T-helper 1 cell treated with Interleukin-12 subunit alpha and Interleukin-12 subunit beta and Interleukin-4 antibody, amounts not matched to agents 30 μg/mL and 1 μg/mL, for 36 hours (primary cell): ENCODE results near the gene CACNA1F.
A peak's percentile ranks its signal among the peaks of the same experiment; 100 is the strongest.

Experiments
- H3K27ac Mint-ChIP-seq: one replicate; pipeline ENCODE4 v1.8.0; 2021; ENCODE audit warnings: mild to moderate bottlenecking, mixed read lengths
- H3K27me3 Mint-ChIP-seq: one replicate; pipeline ENCODE4 v1.8.0; 2021; ENCODE audit warnings: low read depth, mixed read lengths
- H3K36me3 Mint-ChIP-seq: one replicate; pipeline ENCODE4 v1.8.0; 2021; ENCODE audit warnings: low read depth, mixed read lengths
- H3K4me1 Mint-ChIP-seq: one replicate; pipeline ENCODE4 v1.8.0; 2021; ENCODE audit warnings: low read depth, mixed read lengths
- H3K4me3 Mint-ChIP-seq: one replicate; pipeline ENCODE4 v1.8.0; 2021; ENCODE audit warnings: mild to moderate bottlenecking, moderate library complexity, mixed read lengths
- H3K9me3 Mint-ChIP-seq: one replicate; pipeline ENCODE4 v1.8.0; 2021; ENCODE audit warnings: mixed read lengths

CACNA1F gene

GRCh38 chrX:49205443-49205842 lies 27.7 kb downstream of the CACNA1F start:
- Mint-ChIP-seq H3K27me3 (peaks cover 4% of the 10 kb centered on the region), H3K9me3 (no peaks in the 10 kb centered on the region), H3K36me3 (no peaks in the 10 kb centered on the region), H3K4me1 (peaks cover 5% of the 10 kb centered on the region), H3K27ac (no peak overlapping the region), H3K4me3 (no peak overlapping the region)

DNA sequence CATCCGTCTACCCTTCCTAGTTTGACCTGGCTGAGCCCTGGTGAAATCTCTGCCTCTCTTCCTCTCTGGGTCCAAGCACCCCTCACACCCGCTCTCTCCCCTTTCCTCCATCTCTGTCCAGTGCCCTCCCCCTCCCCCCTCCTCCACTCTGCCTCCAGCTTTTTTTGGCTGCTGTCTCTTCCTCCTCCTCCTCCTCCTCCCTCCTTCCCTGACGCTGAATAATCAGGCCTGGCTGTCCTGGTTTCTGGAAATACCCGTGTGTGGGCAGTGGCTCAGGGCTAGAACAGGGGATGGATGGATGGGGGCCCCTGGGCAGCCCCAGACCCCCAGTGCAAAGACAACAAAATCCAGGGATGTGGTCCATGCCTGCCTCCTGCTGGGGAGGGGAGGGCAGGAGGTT lies 28.4 kb downstream of the CACNA1F start:
- Mint-ChIP-seq H3K36me3 (no peaks in the 10 kb centered on the region), H3K4me3 (no peak overlapping the region), H3K4me1 (peaks cover 5% of the 10 kb centered on the region), H3K27me3 (peaks cover 4% of the 10 kb centered on the region), H3K27ac (no peak overlapping the region), H3K9me3 (no peaks in the 10 kb centered on the region)

DNA sequence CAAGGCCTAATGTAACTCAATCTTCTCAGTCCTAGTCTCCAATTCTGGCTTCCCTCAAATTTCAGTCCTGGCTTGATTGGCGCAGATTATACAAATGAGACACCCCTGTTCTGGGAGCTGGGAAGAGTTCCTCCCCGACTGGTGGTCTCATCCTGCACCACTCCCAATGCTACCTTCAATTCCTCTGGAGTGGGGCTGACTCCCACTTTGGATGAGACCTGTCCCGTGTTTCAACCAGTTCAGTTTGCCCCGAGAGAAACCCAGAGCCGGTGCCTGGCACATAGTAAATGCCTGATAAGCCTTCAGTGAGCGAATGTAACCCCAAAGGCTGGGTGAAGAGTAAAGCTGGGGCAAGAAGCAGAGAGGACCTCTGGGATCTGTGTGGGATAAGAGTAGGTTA lies 29.1 kb downstream of the CACNA1F start:
- H3K4me3 Mint-ChIP-seq, result no peak overlapping the region
- H3K27me3 Mint-ChIP-seq, result peaks cover 4% of the 10 kb centered on the region
- H3K27ac Mint-ChIP-seq, result no peak overlapping the region
- H3K36me3 Mint-ChIP-seq, result no peaks in the 10 kb centered on the region
- no peaks in the 10 kb centered on the region for H3K9me3 Mint-ChIP-seq
- peaks cover 5% of the 10 kb centered on the region for H3K4me1 Mint-ChIP-seq

GRCh38 chrX:49203536-49203935 lies 29.6 kb downstream of the CACNA1F start:
- Mint-ChIP-seq H3K27ac (no peak overlapping the region), H3K27me3 (peaks cover 5% of the 10 kb centered on the region), H3K9me3 (no peaks in the 10 kb centered on the region), H3K4me3 (no peak overlapping the region), H3K4me1 (peaks cover 5% of the 10 kb centered on the region), H3K36me3 (no peaks in the 10 kb centered on the region)

DNA sequence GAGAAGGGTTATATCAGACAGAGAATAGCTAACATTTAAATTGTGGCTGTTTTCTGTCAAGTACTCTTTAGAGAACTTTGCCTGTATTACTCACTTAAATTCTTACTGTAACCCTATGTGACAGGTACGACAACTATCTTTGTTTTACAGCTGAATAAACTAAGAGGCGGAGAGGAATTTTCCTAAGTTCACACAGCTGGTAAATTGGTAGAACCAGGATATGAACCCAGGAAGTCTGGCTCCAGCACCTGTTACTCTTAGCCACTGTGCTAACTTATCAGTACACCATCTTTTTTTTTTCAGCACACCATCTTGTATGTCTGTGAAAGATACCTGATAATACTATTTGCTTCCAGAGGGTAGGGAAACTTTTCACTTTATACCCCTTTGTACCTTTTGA lies 31.1 kb downstream of the CACNA1F start:
- no peak overlapping the region for H3K27ac Mint-ChIP-seq
- H3K9me3 Mint-ChIP-seq, result no peaks in the 10 kb centered on the region
- no peaks in the 10 kb centered on the region for H3K36me3 Mint-ChIP-seq
- H3K27me3 Mint-ChIP-seq, result peaks cover 10% of the 10 kb centered on the region
- peaks cover 12% of the 10 kb centered on the region for H3K4me1 Mint-ChIP-seq
- no peak overlapping the region for H3K4me3 Mint-ChIP-seq

- Mint-ChIP-seq H3K27ac (peak within 1 kb of the TSS; percentile 65), H3K4me3 (peak within 1 kb of the TSS; percentile 62), H3K27me3 (peaks cover 10% of the 10 kb centered on the region), H3K9me3 (no peaks in the 10 kb centered on the region), H3K36me3 (no peaks in the 10 kb centered on the region), H3K4me1 (peaks cover 12% of the 10 kb centered on the region)
Observed at GRCh38 chrX:49199906-49200771, 33.0 kb downstream of the CACNA1F start, which contains the start of gene SYP. SYP (minus strand) TSS chrX:49200193; CDS start chrX:49200186, 7 bp downstream.

DNA sequence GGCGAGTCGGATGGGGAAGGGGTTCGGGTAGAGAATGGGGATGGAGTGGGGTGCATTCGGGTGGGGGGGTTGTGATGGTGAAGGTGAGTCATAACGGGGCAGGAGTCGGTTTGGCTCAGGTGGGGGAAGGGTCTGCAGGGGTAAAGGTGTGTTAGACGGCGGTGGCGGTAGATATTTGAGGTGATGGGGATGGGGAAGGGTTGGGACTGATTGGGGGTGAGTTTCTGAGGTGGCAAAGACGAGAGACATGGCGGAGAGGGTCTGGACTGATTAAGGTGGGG lies 33.9 kb downstream of the CACNA1F start:
- peaks cover 10% of the 10 kb centered on the region for H3K27me3 Mint-ChIP-seq
- H3K4me3 Mint-ChIP-seq, result peak overlapping the region; percentile 29
- no peaks in the 10 kb centered on the region for H3K36me3 Mint-ChIP-seq
- H3K27ac Mint-ChIP-seq, result no peak overlapping the region
- no peaks in the 10 kb centered on the region for H3K9me3 Mint-ChIP-seq
- peaks cover 12% of the 10 kb centered on the region for H3K4me1 Mint-ChIP-seq

DNA sequence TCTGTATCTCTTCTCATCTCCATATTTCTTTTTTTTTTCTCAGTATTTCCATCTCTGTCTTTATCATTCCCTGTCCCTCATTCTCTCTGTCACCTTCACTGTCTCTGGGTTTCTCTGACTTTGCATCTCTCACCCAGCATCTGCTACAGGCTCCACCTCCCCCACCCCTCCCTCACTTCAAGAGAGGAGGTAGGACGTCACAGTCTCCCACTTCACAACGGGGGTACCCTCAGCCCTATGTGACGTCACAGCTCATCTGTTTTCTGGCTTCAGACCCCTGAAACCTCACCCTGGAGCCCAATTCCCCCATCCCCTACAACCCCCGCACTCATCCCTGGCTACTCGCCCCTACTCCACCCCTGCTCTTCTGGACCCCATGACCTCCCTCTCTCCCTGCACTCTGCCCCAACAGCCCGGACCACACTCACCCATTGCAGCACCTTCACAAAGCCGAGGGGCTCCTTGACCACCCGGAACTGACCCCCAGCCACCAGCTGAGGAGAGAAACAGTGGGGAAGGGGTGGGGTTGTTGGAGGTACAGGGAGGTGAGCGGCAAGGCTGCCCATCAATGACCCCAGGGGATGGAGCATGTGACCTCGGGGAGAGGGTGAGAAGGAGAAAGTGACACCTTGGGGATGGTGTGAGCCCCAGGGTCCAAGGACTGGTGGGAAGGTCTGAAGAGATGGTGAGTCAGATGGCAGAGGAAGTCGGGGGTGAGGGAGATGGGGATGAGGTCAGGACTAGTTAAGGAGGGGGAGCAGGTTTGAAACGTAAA lies 34.4 kb downstream of the CACNA1F start:
- peak overlapping the region; percentile 8 for H3K27ac Mint-ChIP-seq
- peaks cover 15% of the 10 kb centered on the region for H3K4me1 Mint-ChIP-seq
- H3K9me3 Mint-ChIP-seq, result no peaks in the 10 kb centered on the region
- no peaks in the 10 kb centered on the region for H3K36me3 Mint-ChIP-seq
- peak overlapping the region; percentile 29 for H3K4me3 Mint-ChIP-seq
- peaks cover 6% of the 10 kb centered on the region for H3K27me3 Mint-ChIP-seq

- H3K27me3 Mint-ChIP-seq, result peaks cover 6% of the 10 kb centered on the region
- no peak overlapping the region for H3K27ac Mint-ChIP-seq
- no peaks in the 10 kb centered on the region for H3K9me3 Mint-ChIP-seq
- peaks cover 21% of the 10 kb centered on the region for H3K4me1 Mint-ChIP-seq
- no peaks in the 10 kb centered on the region for H3K36me3 Mint-ChIP-seq
- no peak overlapping the region for H3K4me3 Mint-ChIP-seq
Observed at GRCh38 chrX:49197543-49198087, 35.5 kb downstream of the CACNA1F start.

DNA sequence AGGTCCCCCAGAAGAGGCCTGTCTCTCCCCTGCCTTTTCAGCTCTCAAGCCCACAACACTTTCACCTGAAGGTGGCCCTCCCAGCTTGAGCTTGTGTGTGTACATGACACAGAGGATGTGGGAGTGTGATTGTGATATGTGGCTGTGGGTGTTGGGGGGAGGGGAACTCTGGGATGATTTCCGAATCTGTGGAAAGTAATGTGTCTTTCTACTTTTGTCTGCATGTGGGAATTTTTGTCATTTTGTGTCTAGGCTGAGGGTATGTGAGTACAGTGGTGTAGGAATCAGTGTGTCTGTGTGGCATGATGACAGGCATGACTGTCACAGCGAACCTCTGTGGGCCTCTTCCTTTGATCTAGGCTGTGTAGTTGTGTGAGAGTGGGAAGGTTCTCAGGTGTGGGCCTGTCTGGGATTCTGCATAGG lies 39.6 kb downstream of the CACNA1F start:
- H3K4me1 Mint-ChIP-seq, result peaks cover 29% of the 10 kb centered on the region
- peaks cover 6% of the 10 kb centered on the region for H3K27me3 Mint-ChIP-seq
- H3K4me3 Mint-ChIP-seq, result peak overlapping the region; percentile 2
- no peaks in the 10 kb centered on the region for H3K36me3 Mint-ChIP-seq
- no peaks in the 10 kb centered on the region for H3K9me3 Mint-ChIP-seq
- H3K27ac Mint-ChIP-seq, result peak overlapping the region; percentile 16

- H3K4me1 Mint-ChIP-seq, result peaks cover 26% of the 10 kb centered on the region
- H3K27ac Mint-ChIP-seq, result peak overlapping the region; percentile 22
- peak overlapping the region; percentile 54 for H3K4me3 Mint-ChIP-seq
- no peaks in the 10 kb centered on the region for H3K27me3 Mint-ChIP-seq
- H3K9me3 Mint-ChIP-seq, result no peaks in the 10 kb centered on the region
- no peaks in the 10 kb centered on the region for H3K36me3 Mint-ChIP-seq
Observed at GRCh38 chrX:49192722-49193328, 40.3 kb downstream of the CACNA1F start.

DNA sequence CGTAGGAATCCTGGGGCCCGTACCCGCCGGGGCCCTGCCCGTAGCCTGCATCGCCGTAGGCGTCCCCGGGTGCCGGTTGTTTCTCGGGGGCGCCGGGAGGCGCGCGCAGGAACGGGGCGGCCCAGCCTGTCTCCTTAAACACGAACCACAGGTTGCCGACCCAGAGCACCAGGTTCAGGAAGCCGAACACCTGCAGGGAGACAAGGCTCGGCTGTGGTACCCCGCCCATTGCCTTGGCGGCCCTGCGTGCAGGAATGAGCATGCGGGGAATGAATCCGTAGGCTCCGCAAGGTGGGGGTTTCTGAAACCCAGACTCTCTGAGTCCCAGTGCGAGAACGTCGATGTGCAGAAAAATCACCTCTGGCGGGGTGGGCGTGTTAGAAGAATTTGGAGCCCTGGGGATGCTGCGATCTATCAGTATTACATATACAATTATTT lies 41.5 kb downstream of the CACNA1F start:
- no peaks in the 10 kb centered on the region for H3K36me3 Mint-ChIP-seq
- H3K4me3 Mint-ChIP-seq, result peak overlapping the region; percentile 96
- H3K27me3 Mint-ChIP-seq, result no peaks in the 10 kb centered on the region
- H3K9me3 Mint-ChIP-seq, result no peaks in the 10 kb centered on the region
- peak overlapping the region; percentile 93 for H3K27ac Mint-ChIP-seq
- H3K4me1 Mint-ChIP-seq, result peaks cover 26% of the 10 kb centered on the region

DNA sequence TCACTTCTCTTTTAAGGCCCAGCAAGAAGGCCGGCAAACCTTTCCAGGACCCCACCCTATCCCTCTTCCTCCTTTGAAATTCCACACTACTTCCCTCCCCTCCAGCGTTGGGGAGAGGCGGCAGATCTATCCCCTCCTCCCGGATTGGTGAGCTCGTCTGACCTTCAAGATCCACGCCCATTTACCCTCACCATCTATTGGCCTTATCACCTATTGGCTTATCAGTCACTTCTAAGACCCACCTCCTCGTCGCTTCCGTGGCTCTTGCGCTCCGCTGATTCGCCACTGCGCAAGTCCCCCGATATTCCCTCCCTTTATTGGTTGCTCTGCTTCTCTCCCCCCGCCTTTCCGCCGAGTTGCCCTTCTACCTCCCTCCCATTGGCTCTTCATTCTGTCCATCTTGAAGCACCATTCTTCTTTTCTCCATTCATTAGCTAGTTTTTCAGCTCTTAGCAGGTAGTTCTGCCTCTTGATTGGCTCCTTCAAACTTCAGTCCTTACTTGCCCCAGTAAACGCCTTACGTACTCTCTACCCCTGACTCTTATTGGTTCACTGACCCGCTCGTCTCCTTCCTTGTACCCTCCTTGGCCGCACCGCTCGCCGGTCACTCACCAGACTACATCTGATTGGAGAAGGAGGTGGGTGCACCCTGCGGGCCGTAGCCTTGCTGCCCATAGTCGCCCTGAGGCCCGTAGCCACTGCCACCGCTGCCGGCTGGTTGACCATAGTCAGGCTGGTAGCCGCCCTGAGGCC lies 42.1 kb downstream of the CACNA1F start:
- H3K9me3 Mint-ChIP-seq, result no peaks in the 10 kb centered on the region
- H3K27me3 Mint-ChIP-seq, result no peaks in the 10 kb centered on the region
- H3K4me1 Mint-ChIP-seq, result peaks cover 29% of the 10 kb centered on the region
- H3K27ac Mint-ChIP-seq, result peak overlapping the region; percentile 93
- H3K36me3 Mint-ChIP-seq, result no peaks in the 10 kb centered on the region
- H3K4me3 Mint-ChIP-seq, result peak overlapping the region; percentile 96

GRCh38 chrX:49189606-49190005 lies 43.5 kb downstream of the CACNA1F start:
- peak overlapping the region; percentile 96 for H3K4me3 Mint-ChIP-seq
- H3K27me3 Mint-ChIP-seq, result no peaks in the 10 kb centered on the region
- H3K4me1 Mint-ChIP-seq, result peaks cover 34% of the 10 kb centered on the region
- peak overlapping the region; percentile 63 for H3K27ac Mint-ChIP-seq
- H3K9me3 Mint-ChIP-seq, result no peaks in the 10 kb centered on the region
- no peaks in the 10 kb centered on the region for H3K36me3 Mint-ChIP-seq
